H1 (cell line): ENCODE measurements around the gene HTR3B. TPM values are rescaled to one million over a fixed set of nuclear protein-coding genes. Genes with fewer than 3 reads are reported as not detected.

ENCODE experiments used
- CTCF ChIA-PET: fragments of 300-600 bp; sonication (Branson Sonifier 250); formaldehyde crosslinking; loops from one replicate; lab custom pipeline; 2021; ENCODE audit not compliant: partially characterized antibody; lab: Charles Lee
- POLR2A ChIA-PET: fragments of 300-600 bp; sonication (Branson Sonifier 250); formaldehyde crosslinking; loops from one replicate; lab custom pipeline; 2021; ENCODE audit warnings: inconsistent platforms; ENCODE audit not compliant: partially characterized antibody; lab: Charles Lee
- DNase-seq, 2 experiments: peaks; one replicate each; pipeline versions ENCODE4 v3.0.0 to v3.0.0-alpha.2; 2010 to 2022; ENCODE audit warnings: low spot score in 2 of 2, low read depth in 1 of 2, mixed read lengths in 1 of 2
- FAIRE-seq: peaks from 2 replicates; lab custom pipeline; 2011; peaks lifted over from hg19 to GRCh38; lab: Jason Lieb, UNC
- H2AFZ ChIP-seq: 2 replicates; pipeline ENCODE4 v1.8.1; 2012; ENCODE audit warnings: low read length, inconsistent platforms
- H2AK5ac ChIP-seq: 2 replicates; pipeline ENCODE4 v1.6.1; 2013; ENCODE audit warnings: low read depth, low read length
- H2BK120ac ChIP-seq: replicated peaks from 2 replicates; pipeline ENCODE3; 2013; ENCODE audit warnings: low read depth, low read length, inconsistent platforms
- H2BK12ac ChIP-seq: 2 replicates; pipeline ENCODE4 v1.6.1; 2013; ENCODE audit warnings: low read depth, low read length
- H2BK15ac ChIP-seq: 2 replicates; pipeline ENCODE4 v1.6.1; 2013; ENCODE audit warnings: low read length
- H2BK20ac ChIP-seq: 2 replicates; pipeline ENCODE4 v1.6.1; 2013; ENCODE audit warnings: low read length
- H2BK5ac ChIP-seq: 2 replicates; pipeline ENCODE4 v1.6.1; 2013; ENCODE audit warnings: low read depth, low read length
- H3K14ac ChIP-seq: 2 replicates; pipeline ENCODE4 v1.6.1; 2013; ENCODE audit warnings: inconsistent platforms; ENCODE audit not compliant: insufficient read length
- H3K18ac ChIP-seq: 2 replicates; pipeline ENCODE4 v1.6.1; 2013; ENCODE audit warnings: low read length; ENCODE audit errors: extremely low read depth
- H3K23ac ChIP-seq: 2 replicates; pipeline ENCODE4 v1.6.1; 2013; ENCODE audit warnings: inconsistent platforms; ENCODE audit not compliant: insufficient read length
- H3K23me2 ChIP-seq: 2 replicates; pipeline ENCODE4 v1.6.1; 2013; ENCODE audit warnings: low read depth, low read length
- H3K27ac ChIP-seq: 2 replicates; pipeline ENCODE4 v1.6.1; 2011; ENCODE audit warnings: low read depth, low read length, inconsistent platforms
- H3K27me3 ChIP-seq, 4 experiments: replicated peaks in 1 of 4; 1 replicate in 1 of 4; 2 replicates in 3 of 4; pipeline versions ENCODE4 v1.6.1 to v1.8.1; 2011 to 2013; ENCODE audit warnings: low read length in 3 of 4, mild to moderate bottlenecking in 3 of 4, inconsistent platforms in 2 of 4, mixed read lengths in 2 of 4, moderate library complexity in 1 of 4; ENCODE audit not compliant: control insufficient read depth in 3 of 4, insufficient read depth in 3 of 4; ENCODE audit errors: extremely low read depth in 1 of 4
- H3K36me3 ChIP-seq, 4 experiments: 2 replicates each; pipeline versions ENCODE4 v1.6.1 to v1.8.1; 2011 to 2013; ENCODE audit warnings: mild to moderate bottlenecking in 4 of 4, low read length in 3 of 4, moderate library complexity in 2 of 4, control low read depth in 1 of 4, inconsistent platforms in 1 of 4; ENCODE audit not compliant: insufficient read depth in 4 of 4, control insufficient read depth in 2 of 4
- H3K4ac ChIP-seq: replicated peaks from 2 replicates; pipeline ENCODE3; 2013; ENCODE audit warnings: low read length, low read depth, mixed read lengths, inconsistent platforms; ENCODE audit not compliant: insufficient read length
- H3K4me1 ChIP-seq, 4 experiments: replicated peaks in 1 of 4; 1 replicate in 1 of 4; 2 replicates in 3 of 4; pipeline versions ENCODE4 v1.6.1 to v1.8.1; 2011 to 2013; ENCODE audit warnings: low read length in 3 of 4, inconsistent platforms in 2 of 4, mixed read lengths in 1 of 4; ENCODE audit not compliant: insufficient read depth in 4 of 4, control insufficient read depth in 3 of 4
- H3K4me2 ChIP-seq, 2 experiments: 2 replicates each; pipeline versions ENCODE4 v1.6.1 to v1.8.1; 2011 to 2013; ENCODE audit warnings: low read depth in 2 of 2, low read length in 2 of 2, control low read depth in 1 of 2, inconsistent platforms in 1 of 2, mild to moderate bottlenecking in 1 of 2; ENCODE audit not compliant: insufficient read depth in 1 of 2
- H3K4me3 ChIP-seq, 4 experiments: fragments of 200-600, 300-600 bp in 1 of 4; sonication (generic), shearing (Covaris generic), sonication (Bioruptor Twin) in 1 of 4; 2 replicates each; pipeline versions ENCODE4 v1.5.1 to v1.8.1; 2011 to 2016; ENCODE audit warnings: low read length in 4 of 4, low read depth in 3 of 4, control low read depth in 2 of 4, inconsistent platforms in 2 of 4, mild to moderate bottlenecking in 2 of 4, mixed read lengths in 1 of 4, moderate library complexity in 1 of 4; ENCODE audit not compliant: insufficient read depth in 2 of 4; ENCODE audit errors: extremely low read depth in 1 of 4
- H3K56ac ChIP-seq: replicated peaks from 2 replicates; pipeline ENCODE3; 2013; ENCODE audit warnings: low read depth, mild to moderate bottlenecking, mixed read lengths, low read length, inconsistent platforms; ENCODE audit not compliant: insufficient read length
- H3K79me1 ChIP-seq: 2 replicates; pipeline ENCODE4 v1.6.1; 2013; ENCODE audit warnings: low read depth, low read length, control low read depth
- H3K79me2 ChIP-seq, 2 experiments: 2 replicates each; pipeline versions ENCODE4 v1.6.1 to v1.8.1; 2012 to 2013; ENCODE audit warnings: low read length in 2 of 2, mild to moderate bottlenecking in 2 of 2, inconsistent platforms in 1 of 2; ENCODE audit not compliant: insufficient read depth in 2 of 2, control insufficient read depth in 1 of 2
- H3K9ac ChIP-seq, 4 experiments: replicated peaks in 1 of 4; 1 replicate in 1 of 4; 2 replicates in 3 of 4; pipeline versions ENCODE4 v1.6.1 to v1.8.1; 2011 to 2013; ENCODE audit warnings: low read depth in 3 of 4, low read length in 3 of 4, control low read depth in 2 of 4, mild to moderate bottlenecking in 2 of 4, moderate library complexity in 2 of 4, inconsistent platforms in 1 of 4; ENCODE audit errors: extremely low read depth in 1 of 4
- H3K9me3 ChIP-seq, 2 experiments: 2 replicates each; pipeline versions ENCODE4 v1.6.1 to v1.8.1; 2012 to 2013; ENCODE audit warnings: mild to moderate bottlenecking in 2 of 2, moderate library complexity in 2 of 2, control low read depth in 1 of 2, inconsistent platforms in 1 of 2, low read depth in 1 of 2, low read length in 1 of 2, mixed read lengths in 1 of 2; ENCODE audit not compliant: insufficient read depth in 2 of 2
- H4K20me1 ChIP-seq, 2 experiments: replicated peaks in 1 of 2; 2 replicates each; pipeline versions ENCODE3 to v1.8.1; 2011 to 2013; ENCODE audit warnings: inconsistent platforms in 2 of 2, low read length in 2 of 2, mild to moderate bottlenecking in 1 of 2; ENCODE audit not compliant: insufficient read depth in 2 of 2, control insufficient read depth in 1 of 2
- H4K5ac ChIP-seq: 2 replicates; pipeline ENCODE4 v1.6.1; 2013; ENCODE audit warnings: low read length, low read depth, mixed read lengths, inconsistent platforms; ENCODE audit not compliant: insufficient read length
- H4K8ac ChIP-seq: 2 replicates; pipeline ENCODE4 v1.8.0; 2013; ENCODE audit warnings: mild to moderate bottlenecking, moderate library complexity, low read length, inconsistent platforms; ENCODE audit not compliant: insufficient read depth; ENCODE audit errors: extremely low read depth
- H4K91ac ChIP-seq: replicated peaks from 2 replicates; pipeline ENCODE3; 2013; ENCODE audit warnings: low read length, mixed read lengths, inconsistent platforms; ENCODE audit not compliant: insufficient read length
- NANOG ChIP-seq: IDR thresholded peaks from 2 replicates; pipeline ENCODE4 v1.6.1; 2011; ENCODE audit warnings: low read length, low read depth, mild to moderate bottlenecking, inconsistent platforms; ENCODE audit not compliant: insufficient read depth, poor library complexity, severe bottlenecking
- POLR2A ChIP-seq, 2 experiments: IDR thresholded peaks; 1 replicate in 1 of 2; 2 replicates in 1 of 2; pipeline ENCODE4 v1.6.1; 2011; ENCODE audit warnings: low read depth in 2 of 2, low read length in 2 of 2, mild to moderate bottlenecking in 2 of 2; ENCODE audit errors: control extremely low read depth in 1 of 2
- POLR2AphosphoS5 ChIP-seq: IDR thresholded peaks from 2 replicates; pipeline ENCODE4 v1.6.1; 2011; ENCODE audit warnings: low read depth, low read length
- POU5F1 ChIP-seq: IDR thresholded peaks from 2 replicates; pipeline ENCODE4 v1.6.1; 2011; ENCODE audit warnings: low read depth, mild to moderate bottlenecking, low read length, moderate library complexity
- RBBP5 ChIP-seq: IDR thresholded peaks from 2 replicates; pipeline ENCODE4 v1.7.1; 2012; ENCODE audit warnings: low read depth, mild to moderate bottlenecking, inconsistent platforms, low read length, moderate library complexity, borderline replicate concordance
- SIRT6 ChIP-seq: IDR thresholded peaks from one replicate; pipeline ENCODE4 v1.7.1; 2012; ENCODE audit warnings: low read length, inconsistent platforms
- SRF ChIP-seq: IDR thresholded peaks from 2 replicates; pipeline ENCODE4 v1.6.1; 2011; ENCODE audit warnings: mild to moderate bottlenecking, low read depth, low read length, moderate library complexity
- SUZ12 ChIP-seq: fragments of 200-600 bp; sonication (generic); IDR thresholded peaks from 2 replicates; pipeline ENCODE4 v1.6.1; 2012; ENCODE audit warnings: mild to moderate bottlenecking, inconsistent platforms, low read length, moderate library complexity, mixed read lengths
- TAF1 ChIP-seq: IDR thresholded peaks from 2 replicates; pipeline ENCODE4 v1.6.1; 2011; ENCODE audit warnings: mild to moderate bottlenecking, low read depth, low read length
- USF2 ChIP-seq: IDR thresholded peaks from 2 replicates; pipeline ENCODE4 v1.6.1; 2011; ENCODE audit warnings: low read length, improper control_type of control experiment
- ZNF274 ChIP-seq: IDR thresholded peaks from 2 replicates; pipeline ENCODE4 v1.7.0; 2012; ENCODE audit warnings: low read length, borderline replicate concordance; ENCODE audit errors: extremely low read depth
- WGBS, 2 experiments: shearing (Covaris generic) in 1 of 2; methylation state at CpG; one replicate each; pipeline versions ENCODE4 v1.1.6 to v1.1.7; 2013 to 2015; ENCODE audit warnings: low lambda C conversion rate in 2 of 2, mixed read lengths in 2 of 2, inconsistent platforms in 1 of 2, low coverage in 1 of 2, missing lambda C conversion rate in 1 of 2; ENCODE audit not compliant: insufficient replicate concordance in 2 of 2, insufficient coverage in 1 of 2, insufficient read length in 1 of 2; ENCODE audit errors: extremely low coverage in 1 of 2, missing lambda C conversion rate in 1 of 2; 5-methylcytosine and 5-hydroxymethylcytosine counted together
- polyA plus RNA-seq, 7 experiments: library from polyadenylated mRNA; depleted of rRNA in 3 of 7; stranded (reverse) in 5 of 7; unstranded in 2 of 7; fragments of >200 nt in 5 of 7; fragments of 200-250 nt in 2 of 7; gene quantifications; 1 replicate in 5 of 7; 2 replicates in 1 of 7; 4 replicates in 1 of 7; pipeline versions ENCODE4 v1.2.1 to v1.2.3, GENCODE V29; 2011 to 2013; ENCODE audit warnings: missing spikeins in 2 of 7, mixed read lengths in 2 of 7
- total RNA-seq: library from RNA; stranded (reverse); fragmentation: NEBNext Ultra II Directional; extraction: Animal tissue kit (Norgen Biotek cat#: 25700); gene quantifications from 2 replicates; pipeline ENCODE4 v1.2.1, GENCODE V29; 2021

HTR3B gene
- total and polyA plus RNA-seq, 2 of the 8 experiments (the other 6 are each of a cell fraction or from before 2014, with no cell fraction given): not detected

GRCh38 chr11:113947994-113948393 lies 43.4 kb downstream of the HTR3B start:
- no peaks in the 10 kb centered on the region for H3K79me1 ChIP-seq
- peak overlapping the region; percentile 86 for H3K18ac ChIP-seq
- 87% methylated on average over 4 of the region's 4 CpGs; no CpG with 5 or more reads in 1 of the 2 experiments for WGBS, 2 experiments
- no peaks in the 10 kb centered on the region for H4K20me1 ChIP-seq
- H3K36me3 ChIP-seq: no peaks in the 10 kb centered on the region
- peak overlapping the region; percentile 18; the same call in 1 of the 2 replicates for H2BK5ac ChIP-seq
- no peak overlapping the region for H4K5ac ChIP-seq
- no peak overlapping the region for H3K27ac ChIP-seq
- H3K4me2 ChIP-seq: no peak overlapping the region
- peaks cover 0 to 11% (median 2%) of the 10 kb centered on the region in 4 experiments for H3K4me1 ChIP-seq
- H4K8ac ChIP-seq: no peak overlapping the region
- H2BK12ac ChIP-seq: peak overlapping the region; percentile 81; the same call in 1 of the 2 replicates
- H3K9me3 ChIP-seq: no peaks in the 10 kb centered on the region
- ChIA-PET CTCF (interaction anchor here (1.4 to 4.7 kb wide), 2 partner anchors 52 to 313 kb away, joined by 3 to 22 read pairs; no protein-coding TSS in a partner anchor), POLR2A (no interaction called here)
- H3K23me2 ChIP-seq: no peaks in the 10 kb centered on the region
- H3K23ac ChIP-seq: no peak overlapping the region
- H2BK120ac ChIP-seq: peak overlapping the region; percentile 50
- H3K4ac ChIP-seq: no peak overlapping the region
- no peak overlapping the region for H4K91ac ChIP-seq
- H3K9ac ChIP-seq: no peak overlapping the region
- FAIRE-seq (no peak), DNase-seq (no peak)
- H3K14ac ChIP-seq: no peak overlapping the region
- no peak overlapping the region for H2AK5ac ChIP-seq
- H2BK20ac ChIP-seq: no peak overlapping the region
- H3K56ac ChIP-seq: no peak overlapping the region
- H3K4me3 ChIP-seq: no peak overlapping the region
- H3K79me2 ChIP-seq: no peaks in the 10 kb centered on the region
- peaks cover 0 to 2% (median 0%) of the 10 kb centered on the region in 4 experiments; a peak in 1 of 7 replicates for H3K27me3 ChIP-seq
- no peak overlapping the region; the same call in 1 of the 2 replicates for H2BK15ac ChIP-seq
- peak overlapping the region; percentile 11; the same call in 1 of the 2 replicates for H2AFZ ChIP-seq
- TF ChIP-seq NANOG: no peak
- no peak for TF ChIP-seq SRF
- TF ChIP-seq RBBP5: no peak
- no peak for TF ChIP-seq SIRT6
- TF ChIP-seq USF2: no peak
- TF ChIP-seq SUZ12: no peak
- TF ChIP-seq POU5F1: no peak
- TF ChIP-seq ZNF274: no peak
- TF ChIP-seq POLR2AphosphoS5: no peak
- TF ChIP-seq TAF1: no peak
- TF ChIP-seq POLR2A (IDR thresholded peaks at IDR 0.05; ENCODE audit: control extremely low read depth in 1 of 2, low read depth in 2 of 2, low read length in 2 of 2): no peak
